Naive thymus-derived CD8-positive, alpha-beta T cell (primary cell): ENCODE results near the gene BTBD9. TPM values are rescaled to one million over a fixed set of nuclear protein-coding genes. Genes with fewer than 3 reads are reported as not detected.

Experiments used
- ATAC-seq, 2 donors: fragments of 150-1000 bp; cut with Tn5 transposase in 1 of 2; sonication (Bioruptor Pico), chemical (Tn5 transposase) in 1 of 2; 1 replicate in 1 of 2; 2 replicates in 1 of 2; pipeline ENCODE4 v1.10.0; 2021; ENCODE audit warnings: mild to moderate bottlenecking in 2 of 2, moderate library complexity in 2 of 2
- POLR2A ChIA-PET: fragments of 350-600 bp; sonication (Branson Sonifier 250); formaldehyde crosslinking; loops from one replicate; lab custom pipeline; 2021; ENCODE audit warnings: antibody characterized with exemption; lab: Charles Lee
- DNase-seq, 10 donors: peaks; one replicate each; pipeline versions ENCODE4 v3.0.0 to v3.0.0-alpha.2; 2020 to 2022
- H3K27ac Mint-ChIP-seq, 10 donors: one replicate each; pipeline ENCODE4 v1.8.0; 2020 to 2022; ENCODE audit warnings: mild to moderate bottlenecking in 10 of 10, mixed read lengths in 10 of 10, moderate library complexity in 4 of 10, inconsistent platforms in 1 of 10
- H3K27me3 Mint-ChIP-seq, 5 donors: one replicate each; pipeline ENCODE4 v1.8.0; 2021 to 2022; ENCODE audit warnings: mixed read lengths in 5 of 5
- H3K36me3 Mint-ChIP-seq, 3 donors: one replicate each; pipeline ENCODE4 v1.8.0; 2020 to 2022; ENCODE audit warnings: mixed read lengths in 3 of 3, mild to moderate bottlenecking in 2 of 3, inconsistent platforms in 1 of 3
- H3K4me1 Mint-ChIP-seq, 4 donors: one replicate each; pipeline ENCODE4 v1.8.0; 2021 to 2022; ENCODE audit warnings: mixed read lengths in 4 of 4
- H3K4me3 Mint-ChIP-seq, 10 donors: one replicate each; pipeline ENCODE4 v1.8.0; 2020 to 2022; ENCODE audit warnings: mild to moderate bottlenecking in 10 of 10, mixed read lengths in 10 of 10, moderate library complexity in 6 of 10, inconsistent platforms in 1 of 10
- H3K9me3 Mint-ChIP-seq, 9 donors: one replicate each; pipeline ENCODE4 v1.8.0; 2020 to 2022; ENCODE audit warnings: mixed read lengths in 9 of 9, mild to moderate bottlenecking in 3 of 9, inconsistent platforms in 1 of 9, moderate library complexity in 1 of 9
- polyA plus RNA-seq, 3 donors: library from polyadenylated mRNA; unstranded; fragments of 300-500 nt; fragmentation: Illumina TruSeq; gene quantifications; one replicate each; pipeline ENCODE4 v1.2.3, GENCODE V29; 2021
- total RNA-seq, 8 experiments: library from RNA in 2 of 8; stranded (reverse) in 2 of 8; gene quantifications; one replicate each; pipeline ENCODE4 v1.2.3 and lab custom pipeline; 2021 to 2026

Gene BTBD9
- total and polyA plus RNA-seq, 5 experiments from 2014 or later: 9.3 to 32.2 (median 10.6) TPM

- H3K9me3 Mint-ChIP-seq: no peaks in the 10 kb centered on the region
- POLR2A ChIA-PET: no interaction called here
Observed at GRCh38 chr6:38188677-38189335, 450.9 kb downstream of the BTBD9 start.

GRCh38 chr6:38187811-38188590, 451.7 kb downstream of the BTBD9 start:
- DNase-seq: no peak
- H3K36me3 Mint-ChIP-seq: peaks cover 0 to 32% (median 11%) of the 10 kb centered on the region in 3 donors
- H3K4me3 Mint-ChIP-seq: no peak overlapping the region
- POLR2A ChIA-PET: no interaction called here
- H3K27me3 Mint-ChIP-seq: no peaks in the 10 kb centered on the region
- no peaks in the 10 kb centered on the region for H3K9me3 Mint-ChIP-seq
- peaks cover 0 to 16% (median 0%) of the 10 kb centered on the region in 4 donors for H3K4me1 Mint-ChIP-seq
- peak overlapping the region in 3 of 10 donors; percentile 23 to 75 (median 37) for H3K27ac Mint-ChIP-seq
- ATAC-seq: no peak

More at GRCh38 chr6:38188677-38189335, 450.9 kb downstream of the BTBD9 start:
- Mint-ChIP-seq H3K27ac (peak overlapping the region in 1 of 10 donors; percentile 37), H3K36me3 (peaks cover 0 to 32% (median 11%) of the 10 kb centered on the region in 3 donors), H3K4me1 (peaks cover 0 to 16% (median 0%) of the 10 kb centered on the region in 4 donors), H3K27me3 (no peaks in the 10 kb centered on the region), H3K4me3 (no peak overlapping the region)
- no peak for DNase-seq
- no peak for ATAC-seq

- H3K4me1 Mint-ChIP-seq: peaks cover 0 to 16% (median 0%) of the 10 kb centered on the region in 4 donors
- H3K27me3 Mint-ChIP-seq: no peaks in the 10 kb centered on the region
- H3K4me3 Mint-ChIP-seq: no peak overlapping the region
- ATAC-seq (no peak), DNase-seq (no peak)
- POLR2A ChIA-PET: no interaction called here
- H3K9me3 Mint-ChIP-seq: no peaks in the 10 kb centered on the region
- H3K27ac Mint-ChIP-seq: peak overlapping the region in 3 of 10 donors; percentile 26 to 75 (median 37)
- H3K36me3 Mint-ChIP-seq: peaks cover 0 to 32% (median 11%) of the 10 kb centered on the region in 3 donors
Observed at GRCh38 chr6:38187325-38187724, 452.4 kb downstream of the BTBD9 start.

DNA sequence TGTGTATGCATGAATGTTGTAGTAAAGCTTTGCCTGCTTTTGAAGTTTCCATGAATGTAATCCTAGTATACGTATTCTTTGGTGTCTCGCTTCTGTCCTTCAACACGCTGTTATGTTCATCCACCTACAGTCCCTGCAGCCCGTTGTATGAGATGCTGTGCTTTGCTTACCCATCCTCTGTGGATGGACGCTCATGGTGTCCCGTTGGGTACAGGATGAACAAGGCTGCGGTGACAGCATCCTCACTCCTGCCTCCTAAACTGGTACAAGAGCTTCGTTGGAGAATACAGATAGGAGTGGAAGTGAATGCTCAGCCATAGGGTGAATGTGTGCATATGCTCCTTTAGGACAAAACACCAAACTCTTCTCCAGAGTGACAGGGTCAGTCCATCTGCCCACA, 454.0 kb downstream of the BTBD9 start:
- Mint-ChIP-seq H3K27ac (peak overlapping the region in 2 of 10 donors; percentile 75 to 79), H3K4me1 (peaks cover 0 to 14% (median 0%) of the 10 kb centered on the region in 4 donors), H3K4me3 (no peak overlapping the region), H3K27me3 (no peaks in the 10 kb centered on the region), H3K36me3 (peaks cover 0 to 32% (median 8%) of the 10 kb centered on the region in 3 donors), H3K9me3 (no peaks in the 10 kb centered on the region)
- POLR2A ChIA-PET: no interaction called here
- no peak for DNase-seq
- ATAC-seq: no peak

DNA sequence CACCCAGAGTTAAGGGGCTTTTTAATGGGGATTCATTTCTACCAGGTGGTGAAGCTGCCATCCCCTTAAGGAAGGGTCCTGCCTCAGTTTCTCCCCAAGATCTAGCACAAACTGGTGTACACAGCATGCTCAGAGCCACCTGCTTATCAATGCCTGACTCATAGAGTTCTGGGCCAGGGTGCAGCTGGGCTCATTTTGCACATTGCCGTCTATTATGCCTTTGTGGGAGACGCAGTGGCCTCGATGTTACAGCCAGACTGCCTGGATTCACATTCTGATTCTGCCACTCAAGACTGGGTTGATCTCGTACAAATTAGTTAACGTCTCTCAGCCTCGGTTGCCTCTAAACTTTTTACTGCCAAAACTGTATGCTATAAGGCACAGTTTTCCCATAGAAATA, 454.5 kb downstream of the BTBD9 start:
- peaks cover 0 to 14% (median 0%) of the 10 kb centered on the region in 4 donors for H3K4me1 Mint-ChIP-seq
- no peak overlapping the region for H3K4me3 Mint-ChIP-seq
- H3K27me3 Mint-ChIP-seq: no peaks in the 10 kb centered on the region
- POLR2A ChIA-PET: no interaction called here
- ATAC-seq: no peak
- peaks cover 0 to 28% (median 4%) of the 10 kb centered on the region in 3 donors for H3K36me3 Mint-ChIP-seq
- DNase-seq: no peak
- H3K9me3 Mint-ChIP-seq: no peaks in the 10 kb centered on the region
- H3K27ac Mint-ChIP-seq: no peak overlapping the region

DNA sequence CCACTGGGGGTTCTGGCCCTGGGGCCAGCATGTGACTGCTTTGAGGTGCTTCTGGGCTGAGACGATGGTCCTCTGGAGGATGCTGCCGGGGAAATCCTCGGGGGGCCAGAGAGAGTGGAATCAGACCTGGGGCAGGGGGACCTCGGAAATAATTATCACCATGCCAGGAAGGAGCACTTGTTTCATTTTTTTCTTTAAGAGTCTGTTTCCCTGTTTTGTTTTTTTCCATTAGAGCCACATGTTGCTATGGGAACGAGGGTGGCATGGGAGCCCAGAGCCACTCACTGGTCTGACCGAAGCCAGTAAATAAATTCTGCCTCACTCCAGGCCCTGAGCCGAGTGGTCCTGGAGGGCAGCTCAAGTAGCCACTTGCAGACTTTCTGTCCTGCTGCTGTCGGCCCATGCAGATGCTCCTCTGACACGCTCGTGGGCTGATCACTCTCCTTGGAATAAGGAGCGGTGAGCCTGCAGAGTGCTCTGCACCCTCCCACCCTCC, 455.1 kb downstream of the BTBD9 start:
- H3K36me3 Mint-ChIP-seq: peaks cover 0 to 24% (median 4%) of the 10 kb centered on the region in 3 donors
- peaks cover 0 to 14% (median under 1%) of the 10 kb centered on the region in 4 donors for H3K4me1 Mint-ChIP-seq
- H3K4me3 Mint-ChIP-seq: no peak overlapping the region
- POLR2A ChIA-PET: no interaction called here
- ATAC-seq: no peak
- no peak for DNase-seq
- H3K9me3 Mint-ChIP-seq: no peaks in the 10 kb centered on the region
- H3K27me3 Mint-ChIP-seq: no peaks in the 10 kb centered on the region
- H3K27ac Mint-ChIP-seq: peak overlapping the region in 1 of 10 donors; percentile 2

DNA sequence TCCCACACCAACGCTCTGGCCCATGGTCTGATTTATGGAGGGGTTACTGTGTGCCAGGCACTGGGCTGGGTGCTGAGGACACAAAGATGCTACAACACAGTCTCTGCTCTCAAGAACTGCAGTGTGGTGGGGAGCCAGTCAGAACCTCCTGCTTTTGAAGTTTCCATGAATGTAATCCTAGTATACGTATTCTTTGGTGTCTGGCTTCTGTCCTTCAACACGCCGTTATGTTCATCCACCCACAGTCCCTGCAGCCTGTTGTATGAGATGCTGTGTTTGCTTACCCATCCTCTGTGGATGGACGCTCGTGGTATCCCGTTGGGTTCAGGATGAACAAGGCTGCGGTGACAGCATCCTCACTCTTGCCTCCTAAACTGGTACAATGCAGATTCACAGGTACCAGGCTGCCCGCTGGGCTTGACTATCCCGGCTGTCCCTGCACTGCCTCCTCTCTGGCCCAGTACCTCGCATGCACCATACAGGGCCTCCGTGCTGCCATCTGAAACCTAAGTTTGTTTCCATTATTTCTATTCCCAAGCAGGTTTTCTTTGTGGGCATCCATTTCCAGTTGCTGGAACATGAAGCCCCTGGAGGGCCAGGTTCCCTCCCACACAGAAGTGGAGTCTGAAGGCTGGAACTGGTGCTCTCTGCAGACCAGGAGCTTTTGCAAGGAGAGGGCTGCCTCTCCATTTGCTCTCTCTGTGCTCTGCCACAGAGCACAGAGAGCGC, 455.7 kb downstream of the BTBD9 start:
- peaks cover 0 to 18% (median 4%) of the 10 kb centered on the region in 3 donors for H3K36me3 Mint-ChIP-seq
- peak overlapping the region in 3 of 10 donors; percentile 2 to 48 (median 5) for H3K27ac Mint-ChIP-seq
- no peaks in the 10 kb centered on the region for H3K9me3 Mint-ChIP-seq
- H3K4me3 Mint-ChIP-seq: peak overlapping the region in 1 of 10 donors; percentile 15
- POLR2A ChIA-PET: no interaction called here
- no peak for DNase-seq
- no peaks in the 10 kb centered on the region for H3K27me3 Mint-ChIP-seq
- peaks cover 0 to 12% (median 2%) of the 10 kb centered on the region in 4 donors for H3K4me1 Mint-ChIP-seq
- no peak for ATAC-seq

- Mint-ChIP-seq H3K36me3 (peaks cover 0 to 16% (median 1%) of the 10 kb centered on the region in 3 donors), H3K4me3 (no peak overlapping the region), H3K27ac (peak overlapping the region in 1 of 10 donors; percentile 80), H3K4me1 (peaks cover 0 to 10% (median 9%) of the 10 kb centered on the region in 4 donors), H3K27me3 (no peaks in the 10 kb centered on the region), H3K9me3 (no peaks in the 10 kb centered on the region)
- DNase-seq (peak in 1 of 10 donors; percentile 9), ATAC-seq (no peak)
- POLR2A ChIA-PET: no interaction called here
Observed at GRCh38 chr6:38182426-38182825, 457.3 kb downstream of the BTBD9 start.

DNA sequence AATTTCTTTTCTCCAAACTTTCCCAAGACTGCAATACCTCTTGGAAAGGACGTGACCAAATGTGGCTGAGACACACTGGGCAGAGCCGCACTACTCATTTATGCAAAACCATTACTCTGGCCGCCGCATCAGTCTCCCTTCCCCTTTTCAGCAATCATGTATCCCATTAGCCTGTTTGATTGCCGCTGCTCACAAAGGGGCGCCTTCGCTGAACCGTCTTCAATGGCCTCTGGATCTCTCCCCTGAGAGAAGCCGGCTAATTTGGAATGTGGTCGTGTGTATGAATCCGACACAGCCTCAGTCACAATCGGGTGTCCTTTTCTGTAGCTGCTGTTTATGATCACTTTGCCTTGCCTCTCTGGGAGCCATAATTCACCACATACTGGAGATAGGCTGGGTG, 459.1 kb downstream of the BTBD9 start:
- H3K27ac Mint-ChIP-seq: peak overlapping the region in 1 of 10 donors; percentile 49
- no peaks in the 10 kb centered on the region for H3K27me3 Mint-ChIP-seq
- no peak overlapping the region for H3K4me3 Mint-ChIP-seq
- no peaks in the 10 kb centered on the region for H3K9me3 Mint-ChIP-seq
- H3K4me1 Mint-ChIP-seq: peaks cover 0 to 9% (median 6%) of the 10 kb centered on the region in 4 donors
- ATAC-seq (no peak), DNase-seq (no peak)
- H3K36me3 Mint-ChIP-seq: peaks cover 0 to 17% (median 0%) of the 10 kb centered on the region in 3 donors
- POLR2A ChIA-PET: no interaction called here

DNA sequence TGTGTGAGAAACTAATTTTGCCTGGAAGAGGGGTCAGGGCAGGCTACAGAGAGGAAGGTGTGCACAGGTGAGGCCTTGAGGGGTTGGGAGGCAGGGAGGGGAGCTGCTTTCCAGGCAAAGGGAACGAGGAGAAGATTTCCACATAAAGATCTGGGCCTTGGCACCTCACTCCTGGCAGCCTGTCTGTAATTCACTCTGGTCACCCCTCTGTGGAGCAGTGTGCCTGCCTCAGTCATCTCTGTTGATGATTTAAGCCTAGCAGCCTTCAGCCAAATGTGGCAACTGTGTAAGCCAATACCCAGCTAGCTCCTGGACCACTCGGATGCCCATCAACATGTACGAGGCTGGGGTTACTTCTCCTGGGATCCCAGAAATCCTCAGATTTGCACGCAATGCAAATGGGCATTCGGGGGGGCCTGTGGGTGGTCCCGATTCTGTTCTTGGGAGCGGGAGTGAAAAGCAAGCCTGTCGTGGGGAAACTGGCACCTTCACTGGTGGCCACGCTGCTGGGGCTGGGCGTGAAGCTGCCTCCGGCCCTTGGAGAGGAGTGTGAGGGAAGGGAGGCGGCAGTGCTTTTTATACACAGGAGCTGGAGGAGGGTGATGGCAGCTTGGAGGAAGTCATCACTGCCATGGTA, 459.8 kb downstream of the BTBD9 start:
- POLR2A ChIA-PET: no interaction called here

DNA sequence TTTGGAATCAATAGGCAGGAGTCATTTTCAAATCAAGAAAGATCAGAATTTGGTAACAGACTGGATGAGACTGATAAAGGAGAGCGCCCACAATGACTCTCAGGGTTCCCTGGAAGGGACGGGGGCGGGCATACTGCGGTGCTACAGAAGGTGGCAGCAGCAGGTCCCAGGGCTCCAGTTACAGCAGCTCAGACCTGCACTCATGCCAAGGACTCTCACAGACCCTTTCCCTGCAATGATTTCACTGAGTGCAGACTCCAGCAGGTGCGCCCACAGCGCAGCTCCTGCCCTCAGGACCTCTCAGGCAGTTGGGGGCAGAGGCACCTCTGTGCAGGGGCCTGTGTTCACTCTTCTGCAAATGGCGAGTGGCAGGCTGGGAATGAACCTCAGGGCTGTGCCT, 460.4 kb downstream of the BTBD9 start:
- Mint-ChIP-seq H3K27ac (peak overlapping the region in 2 of 10 donors; percentile 1 to 43), H3K27me3 (no peaks in the 10 kb centered on the region), H3K4me1 (peaks cover 0 to 9% (median 6%) of the 10 kb centered on the region in 4 donors), H3K9me3 (no peaks in the 10 kb centered on the region), H3K36me3 (peaks cover 0 to 24% (median 4%) of the 10 kb centered on the region in 3 donors), H3K4me3 (no peak overlapping the region)
- POLR2A ChIA-PET: no interaction called here
- ATAC-seq (no peak), DNase-seq (no peak)

More for the DNA sequence above, 459.8 kb downstream of the BTBD9 start:
- ATAC-seq: no peak
- no peaks in the 10 kb centered on the region for H3K27me3 Mint-ChIP-seq
- H3K27ac Mint-ChIP-seq: peak overlapping the region in 2 of 10 donors; percentile 29 to 43
- H3K4me3 Mint-ChIP-seq: peak overlapping the region in 1 of 10 donors; percentile 4
- no peak for DNase-seq
- no peaks in the 10 kb centered on the region for H3K9me3 Mint-ChIP-seq
- peaks cover 0 to 23% (median 0%) of the 10 kb centered on the region in 3 donors for H3K36me3 Mint-ChIP-seq
- H3K4me1 Mint-ChIP-seq: peaks cover 0 to 9% (median 6%) of the 10 kb centered on the region in 4 donors

DNA sequence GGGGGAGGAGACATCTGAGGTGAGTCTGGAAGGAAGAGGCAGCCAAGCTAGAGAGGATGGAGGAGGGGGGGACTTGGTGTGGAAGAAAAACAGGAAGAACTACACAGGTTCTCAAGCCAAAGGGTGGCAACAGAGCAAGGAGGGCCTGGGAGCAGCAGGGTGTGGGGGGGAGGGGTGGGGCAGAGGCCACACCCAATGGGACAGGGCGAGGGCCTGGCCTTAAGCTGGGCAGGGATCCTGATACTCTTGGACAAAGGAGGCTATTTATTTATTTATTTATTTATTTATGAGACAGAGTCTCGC, 461.2 kb downstream of the BTBD9 start:
- Mint-ChIP-seq H3K4me1 (peaks cover 0 to 10% (median 6%) of the 10 kb centered on the region in 4 donors), H3K9me3 (no peaks in the 10 kb centered on the region), H3K4me3 (no peak overlapping the region), H3K36me3 (peaks cover 0 to 29% (median 4%) of the 10 kb centered on the region in 3 donors), H3K27me3 (no peaks in the 10 kb centered on the region), H3K27ac (peak overlapping the region in 2 of 10 donors; percentile 64 to 85)
- POLR2A ChIA-PET: no interaction called here
- DNase-seq (no peak), ATAC-seq (no peak)
